ENCODE data around the gene SGCG. TPM values are rescaled to one million over a fixed set of nuclear protein-coding genes. Genes with fewer than 3 reads are reported as not detected.

Gene SGCG
- total and polyA plus RNA-seq, 2 of the 4 experiments (the other 2 are of a cell fraction), result under 0.01 TPM; not detected in 1

DNA sequence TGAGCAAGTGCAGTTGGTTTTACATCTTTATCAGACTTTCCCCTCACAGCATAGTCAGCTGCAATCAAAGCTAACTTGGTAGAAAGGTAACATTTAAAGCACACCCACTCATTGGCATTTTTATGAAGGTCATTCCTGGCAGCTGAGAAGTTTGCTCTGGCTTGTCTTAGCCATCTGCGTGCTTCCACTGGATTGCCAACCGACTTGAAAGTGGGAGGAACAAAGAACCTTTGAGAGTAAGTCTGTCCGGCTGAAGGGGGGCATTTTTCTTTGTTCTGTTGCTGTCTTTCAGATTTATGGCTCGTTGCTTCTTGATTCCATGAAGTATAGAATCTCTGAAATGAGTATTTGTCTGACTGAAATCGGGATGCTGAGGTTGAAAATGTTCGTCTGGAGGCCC lies 149.6 kb downstream of the SGCG start:
- no peak overlapping the region for H3K23ac ChIP-seq (ENCODE audit: low read depth, low read length)
- H3K14ac ChIP-seq (replicated peaks; ENCODE audit: low read depth, low read length), result no peak overlapping the region
- BruUV-seq (replicated peaks), result no TSS peak
- no peak overlapping the region for H2AK9ac ChIP-seq (replicated peaks; ENCODE audit: low read depth, low read length, poor library complexity)
- 100% methylated on average over 2 of the region's 6 CpGs; no CpG with 5 or more reads in 1 of the 2 experiments for WGBS, 2 experiments (ENCODE audit: extremely low coverage in 2 of 2, insufficient read length in 1 of 2)
- POLR2A ChIA-PET (ENCODE audit: unreplicated experiment), result no interaction called here
- H3K9me3 ChIP-seq (ENCODE audit: control insufficient read depth, insufficient read depth, low read length), result peaks cover 2% of the 10 kb centered on the region; the same call in 1 of the 2 replicates
- H3K4me2 ChIP-seq (ENCODE audit: low read depth, low read length), result no peak overlapping the region
- H2AFZ ChIP-seq (replicated peaks; ENCODE audit: low read length, poor library complexity), result no peak overlapping the region
- CTCF ChIA-PET, result interaction anchor here (1.7 kb wide), 1 partner anchor 9 kb away, joined by 4 read pairs; no protein-coding TSS in a partner anchor
- H3K4me3 ChIP-seq (ENCODE audit: insufficient read depth, low read depth, low read length), result no peak overlapping the region
- H3K18ac ChIP-seq (ENCODE audit: low read depth, low read length), result no peak overlapping the region
- H2BK20ac ChIP-seq (ENCODE audit: low read depth, low read length), result no peak overlapping the region
- peaks cover 7% of the 10 kb centered on the region for H3K36me3 ChIP-seq (ENCODE audit: control insufficient read depth, insufficient read depth, low read length)
- H2BK5ac ChIP-seq (ENCODE audit: low read depth, low read length, poor library complexity, severe bottlenecking), result no peak overlapping the region
- no peak for TF ChIP-seq RCOR1 (IDR thresholded peaks at IDR 0.05; ENCODE audit: insufficient replicate concordance, low read length)
- no peak for TF ChIP-seq FOS (IDR thresholded peaks at IDR 0.05; ENCODE audit: low read depth, low read length)
- TF ChIP-seq, protein P1, sequence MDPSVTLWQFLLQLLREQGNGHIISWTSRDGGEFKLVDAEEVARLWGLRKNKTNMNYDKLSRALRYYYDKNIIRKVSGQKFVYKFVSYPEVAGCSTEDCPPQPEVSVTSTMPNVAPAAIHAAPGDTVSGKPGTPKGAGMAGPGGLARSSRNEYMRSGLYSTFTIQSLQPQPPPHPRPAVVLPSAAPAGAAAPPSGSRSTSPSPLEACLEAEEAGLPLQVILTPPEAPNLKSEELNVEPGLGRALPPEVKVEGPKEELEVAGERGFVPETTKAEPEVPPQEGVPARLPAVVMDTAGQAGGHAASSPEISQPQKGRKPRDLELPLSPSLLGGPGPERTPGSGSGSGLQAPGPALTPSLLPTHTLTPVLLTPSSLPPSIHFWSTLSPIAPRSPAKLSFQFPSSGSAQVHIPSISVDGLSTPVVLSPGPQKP (IDR thresholded peaks at IDR 0.05; ENCODE audit: borderline replicate concordance, low read depth, low read length), result no peak
- no peak for TF ChIP-seq MAFK (IDR thresholded peaks at IDR 0.05; ENCODE audit: low read depth, low read length)
- no peak for TF ChIP-seq BHLHE40 (IDR thresholded peaks at IDR 0.05; ENCODE audit: low read depth, low read length)
- TF ChIP-seq SMC3 (IDR thresholded peaks at IDR 0.05; ENCODE audit: low read depth, low read length), result no peak
- no peak for TF ChIP-seq NFE2L2 (IDR thresholded peaks at IDR 0.05; ENCODE audit: low read depth, low read length)
- no peak for TF ChIP-seq MXI1 (IDR thresholded peaks at IDR 0.05; ENCODE audit: borderline replicate concordance, low read depth, low read length)
- TF ChIP-seq POLR2A (IDR thresholded peaks at IDR 0.05; ENCODE audit: low read depth, low read length), result no peak
- no peak for TF ChIP-seq CHD1 (IDR thresholded peaks at IDR 0.05; ENCODE audit: low read depth, low read length)
- TF ChIP-seq RFX5 (IDR thresholded peaks at IDR 0.05; ENCODE audit: low read depth, low read length), result no peak
- TF ChIP-seq CEBPB (IDR thresholded peaks at IDR 0.05; ENCODE audit: low read depth, low read length), result no peak
- no peak for TF ChIP-seq RAD21 (IDR thresholded peaks at IDR 0.05; ENCODE audit: low read length)
- TF ChIP-seq, protein P2, sequence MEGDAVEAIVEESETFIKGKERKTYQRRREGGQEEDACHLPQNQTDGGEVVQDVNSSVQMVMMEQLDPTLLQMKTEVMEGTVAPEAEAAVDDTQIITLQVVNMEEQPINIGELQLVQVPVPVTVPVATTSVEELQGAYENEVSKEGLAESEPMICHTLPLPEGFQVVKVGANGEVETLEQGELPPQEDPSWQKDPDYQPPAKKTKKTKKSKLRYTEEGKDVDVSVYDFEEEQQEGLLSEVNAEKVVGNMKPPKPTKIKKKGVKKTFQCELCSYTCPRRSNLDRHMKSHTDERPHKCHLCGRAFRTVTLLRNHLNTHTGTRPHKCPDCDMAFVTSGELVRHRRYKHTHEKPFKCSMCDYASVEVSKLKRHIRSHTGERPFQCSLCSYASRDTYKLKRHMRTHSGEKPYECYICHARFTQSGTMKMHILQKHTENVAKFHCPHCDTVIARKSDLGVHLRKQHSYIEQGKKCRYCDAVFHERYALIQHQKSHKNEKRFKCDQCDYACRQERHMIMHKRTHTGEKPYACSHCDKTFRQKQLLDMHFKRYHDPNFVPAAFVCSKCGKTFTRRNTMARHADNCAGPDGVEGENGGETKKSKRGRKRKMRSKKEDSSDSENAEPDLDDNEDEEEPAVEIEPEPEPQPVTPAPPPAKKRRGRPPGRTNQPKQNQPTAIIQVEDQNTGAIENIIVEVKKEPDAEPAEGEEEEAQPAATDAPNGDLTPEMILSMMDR (conservative IDR thresholded peaks at IDR 0.05; ENCODE audit: low read depth, low read length), result no peak
- DNase-seq (no peak), ATAC-seq (ENCODE audit: low read depth) (no peak)
- H3K79me1 ChIP-seq (ENCODE audit: low read depth in 1 of 2, low read length in 2 of 2), result peaks cover 8 to 10% of the 10 kb centered on the region in 2 experiments; a peak in 3 of 4 replicates
- no peak overlapping the region for H3K4ac ChIP-seq (ENCODE audit: low read depth, low read length)
- H3K9me1 ChIP-seq (ENCODE audit: insufficient read depth, low read length), result 0 out of 2 replicates have a peak, but pooled peaks cover under 1% of the 10 kb centered on the region
- H3K9ac ChIP-seq (ENCODE audit: low read depth, low read length), result no peak overlapping the region
- no peak overlapping the region for H4K91ac ChIP-seq (ENCODE audit: insufficient read depth, low read depth, low read length)
- H4K5ac ChIP-seq (ENCODE audit: low read depth, low read length), result no peak overlapping the region
- no peaks in the 10 kb centered on the region for H3K27me3 ChIP-seq (ENCODE audit: control insufficient read depth, insufficient read depth, low read length)
- H2BK120ac ChIP-seq (ENCODE audit: low read depth, low read length), result no peak overlapping the region
- intact Hi-C loops (cut with micrococcal nuclease), result no loop called here
- no peak overlapping the region for H3K27ac ChIP-seq (ENCODE audit: insufficient read depth, low read length)
- in situ Hi-C loops (cut with MboI; ENCODE audit: low sequenced_read_pairs), result no loop called here
- no peak overlapping the region for H4K8ac ChIP-seq (ENCODE audit: low read depth in 2 of 2, low read length in 2 of 2)
- no peaks in the 10 kb centered on the region for H3K4me1 ChIP-seq (ENCODE audit: control insufficient read depth, insufficient read depth, low read length)
- no peaks in the 10 kb centered on the region for H4K20me1 ChIP-seq (ENCODE audit: insufficient read depth, low read length)
- no peak overlapping the region for H2AK5ac ChIP-seq (ENCODE audit: low read depth, low read length)
- no peak overlapping the region for H2BK15ac ChIP-seq (ENCODE audit: low read depth, low read length)
- H3K56ac ChIP-seq (ENCODE audit: extremely low read depth, insufficient read depth, low read length), result no peak overlapping the region
- dilution Hi-C loops (cut with HindIII; ENCODE audit: low sequenced_read_pairs, unreplicated experiment), result no loop called here
